Urinary bladder (tissue), 4 donors: ENCODE results near the gene HAO2. TPM values are rescaled to one million over a fixed set of nuclear protein-coding genes. Genes with fewer than 3 reads are reported as not detected.

Experiments
- DNase-seq: peaks from one replicate; pipeline ENCODE4 v3.0.0-alpha.2; 2015; ENCODE audit errors: extremely low spot score
- H3K27ac ChIP-seq: one replicate; pipeline ENCODE4 v1.5.1; 2013; ENCODE audit warnings: low read depth, mild to moderate bottlenecking, moderate library complexity
- H3K36me3 ChIP-seq: one replicate; pipeline ENCODE4 v1.6.1; 2013; ENCODE audit warnings: mild to moderate bottlenecking, moderate library complexity; ENCODE audit not compliant: insufficient read depth
- H3K4me1 ChIP-seq: one replicate; pipeline ENCODE4 v1.6.1; 2013; ENCODE audit warnings: mild to moderate bottlenecking, moderate library complexity; ENCODE audit not compliant: insufficient read depth
- H3K4me3 ChIP-seq: one replicate; pipeline ENCODE4 v1.5.1; 2013; ENCODE audit warnings: low read depth, low read length
- WGBS: extraction: QIAGEN DNeasy Blood & Tissue Kit; methylation state at CpG from one replicate; pipeline ENCODE4 v1.1.7; 2013; 5-methylcytosine and 5-hydroxymethylcytosine counted together
- polyA plus RNA-seq: library from polyadenylated mRNA; stranded (reverse); fragments of 200-250 nt; gene quantifications from one replicate; pipeline ENCODE4 v1.2.3, GENCODE V29; 2013
- total RNA-seq: library from RNA; depleted of rRNA; stranded (reverse); fragments of >200 nt; gene quantifications from one replicate; pipeline ENCODE4 v1.2.3, GENCODE V29; 2014
- donor health status: healthy with polysubstance abuse.
- donor health status: healthy.

HAO2 gene
- total and polyA plus RNA-seq, 2 donors: 0.09 to 0.16 TPM

- H3K4me3 ChIP-seq: no peak overlapping the region
- no peaks in the 10 kb centered on the region for H3K4me1 ChIP-seq
- WGBS: 57% methylated on average over 4 of the region's 4 CpGs
- H3K27ac ChIP-seq: no peak overlapping the region
- no peaks in the 10 kb centered on the region for H3K36me3 ChIP-seq
- no peak for DNase-seq
Measured at GRCh38 chr1:119358636-119359035, 9.9 kb upstream of the HAO2 start.

GRCh38 chr1:119359730-119360129 lies 8.9 kb upstream of the HAO2 start:
- H3K27ac ChIP-seq: no peak overlapping the region
- 97% methylated on average over 4 of the region's 4 CpGs for WGBS
- H3K36me3 ChIP-seq: no peaks in the 10 kb centered on the region
- no peak overlapping the region for H3K4me3 ChIP-seq
- H3K4me1 ChIP-seq: no peaks in the 10 kb centered on the region
- DNase-seq: no peak

- no peaks in the 10 kb centered on the region for H3K4me1 ChIP-seq
- H3K27ac ChIP-seq: no peak overlapping the region
- no peaks in the 10 kb centered on the region for H3K36me3 ChIP-seq
- WGBS: 74% methylated on average over 1 of the region's 1 CpG
- no peak for DNase-seq
- H3K4me3 ChIP-seq: no peak overlapping the region
Measured at GRCh38 chr1:119361205-119361604, 7.4 kb upstream of the HAO2 start.

GRCh38 chr1:119361620-119362344 lies 6.8 kb upstream of the HAO2 start:
- H3K36me3 ChIP-seq: no peaks in the 10 kb centered on the region
- H3K4me1 ChIP-seq: no peaks in the 10 kb centered on the region
- WGBS: 64% methylated on average over 4 of the region's 4 CpGs
- H3K4me3 ChIP-seq: no peak overlapping the region
- H3K27ac ChIP-seq: no peak overlapping the region
- no peak for DNase-seq

GRCh38 chr1:119363162-119363561 lies 5.4 kb upstream of the HAO2 start:
- no peaks in the 10 kb centered on the region for H3K36me3 ChIP-seq
- no peak overlapping the region for H3K27ac ChIP-seq
- WGBS: 87% methylated on average over 7 of the region's 7 CpGs
- no peak for DNase-seq
- no peaks in the 10 kb centered on the region for H3K4me1 ChIP-seq
- no peak overlapping the region for H3K4me3 ChIP-seq

GRCh38 chr1:119364640-119365039 lies 3.9 kb upstream of the HAO2 start:
- Histone ChIP-seq H3K36me3 (no peaks in the 10 kb centered on the region), H3K4me1 (no peaks in the 10 kb centered on the region), H3K4me3 (no peak overlapping the region), H3K27ac (no peak overlapping the region)
- DNase-seq: no peak
- 77% methylated on average over 4 of the region's 4 CpGs for WGBS

GRCh38 chr1:119366424-119366823 lies 2.2 kb upstream of the HAO2 start:
- Histone ChIP-seq H3K36me3 (no peaks in the 10 kb centered on the region), H3K4me1 (no peaks in the 10 kb centered on the region), H3K27ac (no peak overlapping the region), H3K4me3 (no peak overlapping the region)
- 96% methylated on average over 3 of the region's 3 CpGs for WGBS
- no peak for DNase-seq

GRCh38 chr1:119367432-119368124 lies 1.0 kb upstream of the HAO2 start:
- H3K4me1 ChIP-seq: no peaks in the 10 kb centered on the region
- no peaks in the 10 kb centered on the region for H3K36me3 ChIP-seq
- no peak overlapping the region for H3K27ac ChIP-seq
- no peak for DNase-seq
- H3K4me3 ChIP-seq: no peak overlapping the region
- 73% methylated on average over 13 of the region's 13 CpGs for WGBS

GRCh38 chr1:119370748-119371147 lies 2.2 kb downstream of the HAO2 start:
- no peaks in the 10 kb centered on the region for H3K36me3 ChIP-seq
- no peak overlapping the region for H3K27ac ChIP-seq
- no peak overlapping the region for H3K4me3 ChIP-seq
- 86% methylated on average over 2 of the region's 2 CpGs for WGBS
- DNase-seq: no peak
- no peaks in the 10 kb centered on the region for H3K4me1 ChIP-seq

GRCh38 chr1:119371815-119372214 lies 3.2 kb downstream of the HAO2 start:
- Histone ChIP-seq H3K4me3 (no peak overlapping the region), H3K27ac (no peak overlapping the region), H3K36me3 (no peaks in the 10 kb centered on the region), H3K4me1 (no peaks in the 10 kb centered on the region)
- WGBS: 20% methylated on average over 2 of the region's 2 CpGs
- no peak for DNase-seq

- DNase-seq: peak; percentile 67
- H3K36me3 ChIP-seq: no peaks in the 10 kb centered on the region
- H3K4me1 ChIP-seq: no peaks in the 10 kb centered on the region
- no peak overlapping the region for H3K4me3 ChIP-seq
- no peak overlapping the region for H3K27ac ChIP-seq
- WGBS: 44% methylated on average over 6 of the region's 6 CpGs
Measured at GRCh38 chr1:119372503-119373086, 4.0 kb downstream of the HAO2 start.

GRCh38 chr1:119373465-119373864 lies 4.9 kb downstream of the HAO2 start:
- no peak for DNase-seq
- H3K27ac ChIP-seq: no peak overlapping the region
- H3K36me3 ChIP-seq: no peaks in the 10 kb centered on the region
- no peak overlapping the region for H3K4me3 ChIP-seq
- 19% methylated on average over 2 of the region's 2 CpGs for WGBS
- H3K4me1 ChIP-seq: no peaks in the 10 kb centered on the region

GRCh38 chr1:119374208-119374874 lies 5.8 kb downstream of the HAO2 start:
- WGBS: 35% methylated on average over 4 of the region's 4 CpGs
- Histone ChIP-seq H3K4me1 (no peaks in the 10 kb centered on the region), H3K36me3 (no peaks in the 10 kb centered on the region), H3K4me3 (no peak overlapping the region), H3K27ac (no peak overlapping the region)
- DNase-seq: no peak

GRCh38 chr1:119375366-119375765 lies 6.8 kb downstream of the HAO2 start:
- Histone ChIP-seq H3K27ac (no peak overlapping the region), H3K36me3 (no peaks in the 10 kb centered on the region), H3K4me1 (no peaks in the 10 kb centered on the region), H3K4me3 (no peak overlapping the region)
- no peak for DNase-seq
- WGBS: 97% methylated on average over 1 of the region's 1 CpG
